ENCODE measurements around the gene DYNLRB1.

The DYNLRB1 gene

GRCh38 chr20:34579979-34580940 is 64.0 kb downstream of the DYNLRB1 start:
- DNase-seq, result no peak

- DNase-seq, result no peak
These were observed 65.3 kb downstream of the DYNLRB1 start for GRCh38 chr20:34581341-34582184.

GRCh38 chr20:34582221-34582620 is 66.0 kb downstream of the DYNLRB1 start:
- DNase-seq, result no peak

DNA sequence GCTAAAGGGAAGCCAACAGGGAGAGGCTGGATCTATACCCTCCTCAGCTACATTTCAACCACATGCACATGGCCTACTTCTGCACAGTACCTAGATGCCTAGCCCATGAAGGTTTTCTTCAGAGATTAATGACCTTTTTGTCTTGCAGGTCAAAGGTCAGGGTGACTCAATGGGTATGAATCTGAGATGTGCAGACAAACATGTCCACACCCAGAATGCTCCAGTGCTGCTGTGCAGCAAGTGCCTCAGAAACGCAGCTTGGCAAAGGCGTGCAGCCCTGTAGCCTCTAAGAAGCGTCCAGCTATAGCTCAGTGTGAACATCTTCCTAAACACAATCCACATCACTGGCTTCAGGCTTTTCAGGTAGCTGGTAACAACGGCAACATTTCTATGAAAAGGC is 66.7 kb downstream of the DYNLRB1 start:
- DNase-seq, result no peak

DNA sequence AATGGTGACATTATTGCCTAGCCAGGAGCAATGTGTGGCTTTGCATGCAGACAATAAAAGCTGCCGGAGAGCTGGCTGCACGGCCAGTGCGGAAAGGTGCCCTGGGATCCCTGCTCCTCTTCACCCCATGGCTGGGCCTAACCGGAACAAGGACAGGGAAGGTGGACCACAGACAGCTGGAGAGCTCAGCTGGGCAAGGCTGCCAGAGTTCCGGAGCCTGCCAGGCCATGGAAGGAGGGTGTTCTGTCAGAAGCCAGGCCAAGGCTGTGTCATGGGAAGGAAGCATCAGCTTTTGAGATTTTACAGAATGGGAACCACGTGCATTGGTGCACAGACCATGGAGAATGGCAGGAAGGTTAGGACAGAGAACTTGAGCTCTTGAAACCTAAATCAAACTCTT is 67.3 kb downstream of the DYNLRB1 start:
- no peak for DNase-seq

DNA sequence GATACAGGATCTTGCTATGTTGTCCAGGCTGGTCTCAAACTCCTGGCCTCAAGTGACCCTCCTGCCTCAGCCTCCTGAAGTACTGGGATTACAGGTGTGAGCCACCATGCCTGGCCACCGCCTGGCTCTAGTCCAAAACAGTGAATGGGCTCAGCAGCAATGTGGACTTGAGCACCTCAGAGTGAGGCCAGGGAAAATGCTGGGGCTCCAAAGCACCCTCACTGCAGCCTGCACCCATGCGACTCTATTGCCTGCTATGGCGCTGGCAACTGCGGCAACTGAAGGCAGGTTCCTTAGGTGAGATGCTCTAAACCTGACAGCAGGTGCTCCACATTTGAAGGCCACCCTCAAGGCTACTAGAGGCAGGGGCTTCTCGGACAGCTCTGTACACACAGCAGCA is 68.8 kb downstream of the DYNLRB1 start:
- DNase-seq, result no peak

- no peak for DNase-seq
These were observed 70.4 kb downstream of the DYNLRB1 start for GRCh38 chr20:34586488-34587163.
